ENCODE data around the gene IL21R.

- no peak for TF ChIP-seq CTCF (IDR thresholded peaks at IDR 0.05)
- no peak for TF ChIP-seq POLR2A (IDR thresholded peaks at IDR 0.05)
Measured at GRCh38 chr16:27364493-27365141, 37.4 kb upstream of the IL21R start.

Measured in vagina (tissue), 2 donors.